Neural progenitor cell (in vitro differentiated cells): ENCODE measurements around the gene UBE2D2. TPM values are rescaled to one million over a fixed set of nuclear protein-coding genes. Genes with fewer than 3 reads are reported as not detected.

Source experiments
- DNase-seq: peaks from one replicate; pipeline ENCODE4 v3.0.0-alpha.2; 2016; ENCODE audit warnings: low spot score
- H2AFZ ChIP-seq: fragments of 200-600 bp; sonication (generic); replicated peaks from 2 replicates; pipeline ENCODE4 v1.6.1; 2016; ENCODE audit warnings: antibody characterized with exemption
- H3F3A ChIP-seq: fragments of 200-600 bp; sonication (generic); 2 replicates; pipeline ENCODE4 v1.6.1; 2016; ENCODE audit warnings: antibody characterized with exemption, low read depth
- H3K27ac ChIP-seq: fragments of 200-600 bp; sonication (generic); 2 replicates; pipeline ENCODE4 v1.5.1; 2016; ENCODE audit warnings: mild to moderate bottlenecking
- H3K27me3 ChIP-seq: fragments of 200-600 bp; sonication (generic); 2 replicates; pipeline ENCODE4 v1.6.1; 2016; ENCODE audit warnings: mild to moderate bottlenecking, moderate library complexity
- H3K36me3 ChIP-seq: fragments of 200-600 bp; sonication (generic); 2 replicates; pipeline ENCODE4 v1.5.1; 2016
- H3K4me1 ChIP-seq: fragments of 200-600 bp; sonication (generic); 2 replicates; pipeline ENCODE4 v1.6.1; 2016; ENCODE audit warnings: mixed run types
- H3K4me2 ChIP-seq: fragments of 200-600 bp; sonication (generic); 2 replicates; pipeline ENCODE4 v1.6.1; 2016
- H3K4me3 ChIP-seq: fragments of 200-600 bp; sonication (generic); 2 replicates; pipeline ENCODE4 v1.5.1; 2016
- H3K79me2 ChIP-seq: fragments of 200-600 bp; sonication (generic); 2 replicates; pipeline ENCODE4 v1.6.1; 2016; ENCODE audit warnings: low read depth
- H3K9ac ChIP-seq: fragments of 200-600 bp; sonication (generic); 2 replicates; pipeline ENCODE4 v1.6.1; 2016
- H3K9me3 ChIP-seq: fragments of 200-600 bp; sonication (generic); 2 replicates; pipeline ENCODE4 v1.5.1; 2016; ENCODE audit warnings: low read depth
- H4K20me1 ChIP-seq: fragments of 200-600 bp; sonication (generic); 2 replicates; pipeline ENCODE4 v1.6.1; 2016; ENCODE audit warnings: low read depth
- H3K27ac Mint-ChIP-seq: 3 replicates; pipeline ENCODE4 v1.8.0; 2021; ENCODE audit warnings: mixed read lengths
- H3K27me3 Mint-ChIP-seq: 2 replicates; pipeline ENCODE4 v1.8.0; 2022; ENCODE audit warnings: low read depth, mild to moderate bottlenecking, inconsistent platforms, moderate library complexity, mixed read lengths; ENCODE audit not compliant: insufficient read depth
- H3K36me3 Mint-ChIP-seq: 3 replicates; pipeline ENCODE4 v1.8.0; 2021; ENCODE audit warnings: mixed read lengths
- H3K4me1 Mint-ChIP-seq: 3 replicates; pipeline ENCODE4 v1.8.0; 2021; ENCODE audit warnings: mixed read lengths
- H3K4me3 Mint-ChIP-seq: 3 replicates; pipeline ENCODE4 v1.8.0; 2021; ENCODE audit warnings: mild to moderate bottlenecking, moderate library complexity, mixed read lengths
- H3K9me3 Mint-ChIP-seq: 3 replicates; pipeline ENCODE4 v1.8.0; 2020; ENCODE audit warnings: mixed read lengths
- EZH2 ChIP-seq: fragments of 200-600 bp; sonication (generic); IDR thresholded peaks from 2 replicates; pipeline ENCODE4 v1.6.1; 2017; ENCODE audit warnings: antibody characterized with exemption, mild to moderate bottlenecking, moderate library complexity
- EZH2phosphoT487 ChIP-seq: fragments of 200-600 bp; sonication (generic); IDR thresholded peaks from 2 replicates; pipeline ENCODE4 v1.6.1; 2017; ENCODE audit warnings: antibody characterized with exemption
- total RNA-seq: library from RNA; depleted of rRNA; stranded (reverse); fragments of >200 nt; gene quantifications from 2 replicates; pipeline ENCODE4 v1.2.3, GENCODE V29; 2015; ENCODE audit warnings: low replicate concordance
- TF ChIP-seq, protein P1 (sequence below): fragments of 200-600 bp; sonication (generic); IDR thresholded peaks from 2 replicates; pipeline ENCODE4 v1.5.1; 2017; ENCODE audit warnings: antibody characterized with exemption, mild to moderate bottlenecking

UBE2D2 gene
- total RNA-seq, 1 donor from 2014 or later, result 141 TPM

GRCh38 chr5:139668064-139668880, 107.1 kb downstream of the UBE2D2 start:
- H3K4me1 ChIP-seq, result peaks cover 36% of the 10 kb centered on the region
- H4K20me1 ChIP-seq, result peaks cover 53% of the 10 kb centered on the region
- H3K9ac ChIP-seq, result no peak overlapping the region
- H3K4me1 Mint-ChIP-seq, result peaks cover 60% of the 10 kb centered on the region
- no peaks in the 10 kb centered on the region for H3K36me3 Mint-ChIP-seq
- H3K9me3 ChIP-seq, result no peaks in the 10 kb centered on the region
- no peaks in the 10 kb centered on the region for H3K27me3 ChIP-seq
- H3K4me2 ChIP-seq, result peak overlapping the region; percentile 68
- H3K27ac ChIP-seq, result peak overlapping the region; percentile 65
- H3F3A ChIP-seq, result peaks cover 22% of the 10 kb centered on the region
- no peak overlapping the region for H3K4me3 Mint-ChIP-seq
- H3K27me3 Mint-ChIP-seq, result peaks cover 5% of the 10 kb centered on the region
- TF ChIP-seq EZH2phosphoT487 (no peak), EZH2 (no peak)
- TF ChIP-seq, protein P1, sequence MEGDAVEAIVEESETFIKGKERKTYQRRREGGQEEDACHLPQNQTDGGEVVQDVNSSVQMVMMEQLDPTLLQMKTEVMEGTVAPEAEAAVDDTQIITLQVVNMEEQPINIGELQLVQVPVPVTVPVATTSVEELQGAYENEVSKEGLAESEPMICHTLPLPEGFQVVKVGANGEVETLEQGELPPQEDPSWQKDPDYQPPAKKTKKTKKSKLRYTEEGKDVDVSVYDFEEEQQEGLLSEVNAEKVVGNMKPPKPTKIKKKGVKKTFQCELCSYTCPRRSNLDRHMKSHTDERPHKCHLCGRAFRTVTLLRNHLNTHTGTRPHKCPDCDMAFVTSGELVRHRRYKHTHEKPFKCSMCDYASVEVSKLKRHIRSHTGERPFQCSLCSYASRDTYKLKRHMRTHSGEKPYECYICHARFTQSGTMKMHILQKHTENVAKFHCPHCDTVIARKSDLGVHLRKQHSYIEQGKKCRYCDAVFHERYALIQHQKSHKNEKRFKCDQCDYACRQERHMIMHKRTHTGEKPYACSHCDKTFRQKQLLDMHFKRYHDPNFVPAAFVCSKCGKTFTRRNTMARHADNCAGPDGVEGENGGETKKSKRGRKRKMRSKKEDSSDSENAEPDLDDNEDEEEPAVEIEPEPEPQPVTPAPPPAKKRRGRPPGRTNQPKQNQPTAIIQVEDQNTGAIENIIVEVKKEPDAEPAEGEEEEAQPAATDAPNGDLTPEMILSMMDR, result no peak
- H2AFZ ChIP-seq, result no peak overlapping the region
- peak; percentile 67 for DNase-seq
- no peaks in the 10 kb centered on the region for H3K9me3 Mint-ChIP-seq
- H3K4me3 ChIP-seq, result no peak overlapping the region
- peak overlapping the region; percentile 46 for H3K27ac Mint-ChIP-seq
- no peaks in the 10 kb centered on the region for H3K36me3 ChIP-seq
- peaks cover 96% of the 10 kb centered on the region for H3K79me2 ChIP-seq

GRCh38 chr5:139668924-139669661, 108.0 kb downstream of the UBE2D2 start:
- H3K36me3 ChIP-seq, result no peaks in the 10 kb centered on the region
- Mint-ChIP-seq H3K36me3 (no peaks in the 10 kb centered on the region), H3K27me3 (peaks cover 5% of the 10 kb centered on the region), H3K27ac (peak overlapping the region; percentile 85), H3K4me3 (peak overlapping the region; percentile 73), H3K9me3 (no peaks in the 10 kb centered on the region), H3K4me1 (peaks cover 58% of the 10 kb centered on the region)
- no peaks in the 10 kb centered on the region for H3K27me3 ChIP-seq
- H3K4me2 ChIP-seq, result peak overlapping the region; percentile 68
- no peak overlapping the region for H3K27ac ChIP-seq
- peaks cover 45% of the 10 kb centered on the region for H4K20me1 ChIP-seq
- H3K4me1 ChIP-seq, result peaks cover 36% of the 10 kb centered on the region
- no peak overlapping the region for H3K4me3 ChIP-seq
- H3K79me2 ChIP-seq, result peaks cover 94% of the 10 kb centered on the region
- no peak overlapping the region for H3K9ac ChIP-seq
- DNase-seq, result no peak
- TF ChIP-seq, protein P1, result no peak
- H3F3A ChIP-seq, result peaks cover 22% of the 10 kb centered on the region
- H3K9me3 ChIP-seq, result no peaks in the 10 kb centered on the region
- no peak overlapping the region for H2AFZ ChIP-seq

DNA sequence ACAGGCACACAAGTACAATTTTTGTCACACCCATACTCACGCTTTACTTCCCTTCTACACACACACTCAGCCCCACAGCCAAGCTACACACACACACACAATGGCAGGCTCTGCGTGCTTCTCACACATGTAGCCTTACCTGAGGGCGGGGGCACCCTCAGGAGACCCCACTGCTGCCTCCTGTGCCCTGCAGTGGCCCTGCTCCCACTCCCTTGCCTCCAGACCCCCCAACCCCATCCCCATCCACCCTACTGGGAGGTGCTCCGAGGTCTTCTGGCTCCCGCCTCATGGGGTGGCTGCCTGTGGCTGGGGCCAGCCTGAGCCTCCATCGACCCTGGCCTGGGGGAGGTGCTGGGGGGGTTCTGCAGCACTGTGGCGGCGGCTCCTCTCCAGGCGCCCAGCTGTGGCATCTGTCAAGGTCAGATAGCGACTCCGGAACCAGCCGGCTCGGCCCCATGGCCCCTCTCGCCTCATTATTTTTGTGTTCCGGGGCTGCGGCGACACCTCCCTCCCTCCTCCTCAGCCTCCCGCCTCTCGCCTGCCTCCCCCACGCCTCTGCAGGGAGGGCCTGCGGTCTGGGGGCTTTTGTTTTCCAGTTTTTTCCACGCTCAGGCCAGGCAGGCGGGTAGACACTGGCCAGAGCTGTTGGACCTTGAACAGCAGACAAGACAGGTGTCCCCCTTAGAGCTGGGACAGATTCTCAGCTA, 108.7 kb downstream of the UBE2D2 start:
- Histone ChIP-seq H3K9me3 (no peaks in the 10 kb centered on the region), H3K36me3 (no peaks in the 10 kb centered on the region), H3K27ac (no peak overlapping the region), H3K4me3 (no peak overlapping the region), H3K4me2 (no peak overlapping the region), H3K9ac (no peak overlapping the region), H3F3A (peaks cover 22% of the 10 kb centered on the region), H3K79me2 (peaks cover 94% of the 10 kb centered on the region), H3K4me1 (peaks cover 36% of the 10 kb centered on the region), H2AFZ (no peak overlapping the region), H4K20me1 (peaks cover 40% of the 10 kb centered on the region), H3K27me3 (no peaks in the 10 kb centered on the region)
- Mint-ChIP-seq H3K36me3 (no peaks in the 10 kb centered on the region), H3K4me1 (peaks cover 62% of the 10 kb centered on the region), H3K9me3 (no peaks in the 10 kb centered on the region), H3K4me3 (peak overlapping the region; percentile 73), H3K27me3 (peaks cover 5% of the 10 kb centered on the region), H3K27ac (peak overlapping the region; percentile 85)
- no peak for TF ChIP-seq EZH2phosphoT487
- no peak for TF ChIP-seq EZH2
- TF ChIP-seq, protein P1, result no peak
- no peak for DNase-seq
